Mesothelial cell of epicardium (in vitro differentiated cells): ENCODE results near the gene ADH1B. TPM values are rescaled to one million over a fixed set of nuclear protein-coding genes. Genes with fewer than 3 reads are reported as not detected.
"Not testable (repeated sequence)": the region's sequence is repeated elsewhere in the genome, so short reads cannot be mapped to it uniquely, and the experiment has no call there.

Experiments
- DNase-seq, 2 experiments: peaks; one replicate each; pipeline ENCODE4 v3.0.0; 2021; ENCODE audit warnings: low spot score in 2 of 2; ENCODE audit not compliant: unreplicated experiment in 2 of 2
- H3K27ac Mint-ChIP-seq: 2 replicates; pipeline ENCODE4 v1.8.0; 2021; ENCODE audit warnings: mixed read lengths
- H3K27me3 Mint-ChIP-seq: 2 replicates; pipeline ENCODE4 v1.8.0; 2021; ENCODE audit warnings: low read depth, mixed read lengths
- H3K36me3 Mint-ChIP-seq: 2 replicates; pipeline ENCODE4 v1.8.0; 2021; ENCODE audit warnings: mixed read lengths
- H3K4me1 Mint-ChIP-seq: 2 replicates; pipeline ENCODE4 v1.8.0; 2021; ENCODE audit warnings: mixed read lengths
- H3K4me3 Mint-ChIP-seq: 2 replicates; pipeline ENCODE4 v1.8.0; 2021; ENCODE audit warnings: mild to moderate bottlenecking, moderate library complexity, mixed read lengths
- H3K9me3 Mint-ChIP-seq: 2 replicates; pipeline ENCODE4 v1.8.0; 2021; ENCODE audit warnings: mixed read lengths
- CTCF ChIP-seq: fragments of 200-600 bp; sonication (generic); IDR thresholded peaks from one replicate; pipeline ENCODE4 v1.5.0; 2021; ENCODE audit warnings: antibody characterized with exemption; ENCODE audit not compliant: unreplicated experiment
- total RNA-seq: library from RNA; stranded (reverse); gene quantifications from 3 replicates; pipeline ENCODE4 v1.2.1, GENCODE V29; 2021

The ADH1B gene
- total RNA-seq = 0.14 TPM in 1 of 3 replicates, not detected in the others

GRCh38 chr4:99321241-99322191 lies at the start of gene ADH1B:
ADH1B (minus strand) TSS chr4:99321401; CDS start chr4:99321331, 70 bp downstream.
- H3K4me1 Mint-ChIP-seq = peaks cover 2% of the 10 kb centered on the region
- no peak within 1 kb of the TSS for H3K4me3 Mint-ChIP-seq
- no peak for TF ChIP-seq CTCF
- no peak for DNase-seq
- H3K27me3 Mint-ChIP-seq = no peaks in the 10 kb centered on the region
- peak within 1 kb of the TSS; percentile 33 for H3K27ac Mint-ChIP-seq
- H3K9me3 Mint-ChIP-seq = peaks cover 10% of the 10 kb centered on the region
- H3K36me3 Mint-ChIP-seq = no peaks in the 10 kb centered on the region

DNA sequence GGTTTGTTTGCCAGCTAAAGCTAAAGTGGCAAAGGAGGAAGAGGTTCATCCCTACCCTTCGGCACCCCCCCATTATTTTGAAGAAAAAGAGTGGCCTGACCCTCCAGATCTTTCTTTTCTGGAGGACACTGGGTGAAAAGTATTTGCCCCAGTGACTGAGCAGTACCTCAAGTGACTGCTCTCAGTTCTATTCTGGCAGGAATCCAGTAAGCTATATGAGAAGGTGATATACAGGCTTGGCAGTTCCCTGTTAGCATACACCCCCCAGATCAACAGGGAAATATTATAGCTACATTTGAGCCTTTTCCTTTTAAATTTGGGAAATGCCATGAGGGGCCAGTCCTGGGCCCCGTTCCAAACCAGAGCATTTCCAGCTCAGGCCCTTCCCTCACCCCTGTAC lies 46.6 kb upstream of the ADH1B start:
- H3K4me1 Mint-ChIP-seq, H3K27me3 Mint-ChIP-seq, H3K4me3 Mint-ChIP-seq, H3K36me3 Mint-ChIP-seq, DNase-seq, H3K27ac Mint-ChIP-seq: not testable (repeated sequence)
- peaks cover 39% of the 10 kb centered on the region for H3K9me3 Mint-ChIP-seq

DNA sequence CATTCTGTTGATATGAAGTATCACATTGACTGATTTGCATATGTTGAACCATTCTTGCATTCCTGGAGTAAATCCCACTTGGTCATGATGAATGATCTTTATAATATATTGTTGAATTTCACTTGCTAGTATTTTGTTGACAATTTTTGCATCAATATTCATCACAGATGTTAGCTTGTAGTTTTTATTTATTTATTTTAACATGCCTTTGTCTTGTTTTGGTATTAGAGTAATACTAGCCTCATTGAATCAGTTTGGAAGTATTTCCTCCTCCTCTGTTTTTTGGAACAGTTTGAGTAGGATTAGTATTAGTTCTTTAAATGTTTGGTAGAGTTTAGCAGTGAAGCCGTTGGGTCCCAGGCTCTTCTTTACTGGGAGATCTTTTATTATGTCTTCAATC lies 45.3 kb upstream of the ADH1B start:
- DNase-seq = no peak
- Mint-ChIP-seq H3K36me3 (peaks cover 4% of the 10 kb centered on the region), H3K27ac (no peak overlapping the region), H3K27me3 (no peaks in the 10 kb centered on the region), H3K4me3 (no peak overlapping the region), H3K9me3 (peaks cover 29% of the 10 kb centered on the region), H3K4me1 (peaks cover 10% of the 10 kb centered on the region)
- TF ChIP-seq CTCF = no peak

DNA sequence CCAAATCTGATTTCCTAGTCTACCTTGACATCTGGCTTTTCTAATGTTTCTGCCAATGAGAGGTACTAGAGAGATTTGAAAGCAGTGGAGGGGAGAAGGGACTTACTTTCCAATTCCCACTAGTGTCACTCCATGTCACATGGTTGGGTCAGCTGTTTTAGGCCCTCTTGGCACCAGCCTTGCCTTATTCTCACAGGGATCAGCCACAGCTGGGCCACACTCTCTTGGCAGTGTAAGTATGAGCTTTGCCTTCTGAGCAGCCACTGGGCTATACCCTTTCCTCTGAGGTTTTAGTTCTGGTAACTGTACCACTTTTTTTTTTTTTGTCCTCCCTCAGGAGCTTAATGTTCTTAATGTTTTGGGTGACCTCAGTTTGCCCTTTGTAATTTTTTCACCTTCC lies 41.6 kb upstream of the ADH1B start:
- Mint-ChIP-seq H3K27me3 (no peaks in the 10 kb centered on the region), H3K36me3 (peaks cover 4% of the 10 kb centered on the region), H3K4me1 (peaks cover 12% of the 10 kb centered on the region), H3K9me3 (peaks cover 27% of the 10 kb centered on the region), H3K4me3 (no peak overlapping the region), H3K27ac (no peak overlapping the region)
- no peak for DNase-seq
- no peak for TF ChIP-seq CTCF

GRCh38 chr4:99361899-99362275 lies 40.7 kb upstream of the ADH1B start:
- Mint-ChIP-seq H3K36me3 (peaks cover 4% of the 10 kb centered on the region), H3K4me1 (peaks cover 10% of the 10 kb centered on the region), H3K27ac (no peak overlapping the region), H3K4me3 (no peak overlapping the region), H3K9me3 (peaks cover 26% of the 10 kb centered on the region), H3K27me3 (no peaks in the 10 kb centered on the region)
- TF ChIP-seq CTCF = no peak
- no peak for DNase-seq

DNA sequence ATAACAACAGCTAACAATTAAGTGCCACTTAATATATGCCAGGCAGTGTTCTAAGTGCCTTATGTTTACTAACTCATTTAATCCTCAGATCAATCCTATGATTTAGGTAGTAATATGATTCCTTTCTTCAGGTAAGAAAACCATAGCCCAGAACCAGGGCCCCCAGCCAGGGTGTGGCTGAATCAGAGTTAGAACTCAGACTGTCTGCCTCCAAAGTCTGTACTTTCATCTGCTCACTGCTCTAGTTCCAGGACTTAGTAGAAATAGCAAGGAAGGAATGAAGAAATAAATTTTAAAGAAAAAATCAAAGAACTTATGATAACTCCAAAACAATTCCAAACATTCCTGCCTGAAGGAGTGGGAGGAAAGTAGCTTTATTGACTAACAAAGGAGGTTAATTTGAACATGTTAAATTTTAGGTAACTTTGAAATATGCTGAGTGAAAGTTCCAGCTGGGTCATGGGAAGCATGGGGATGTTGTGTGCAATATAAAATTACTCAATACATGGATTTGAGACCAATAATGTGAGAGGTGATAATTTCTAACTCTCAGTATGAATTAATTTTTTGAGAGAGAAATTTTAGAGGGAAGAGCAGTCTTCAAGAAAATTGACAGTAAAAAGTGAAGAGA lies 40.2 kb upstream of the ADH1B start:
- H3K9me3 Mint-ChIP-seq = peaks cover 26% of the 10 kb centered on the region
- no peak for DNase-seq
- peaks cover 10% of the 10 kb centered on the region for H3K4me1 Mint-ChIP-seq
- H3K27me3 Mint-ChIP-seq = no peaks in the 10 kb centered on the region
- no peak for TF ChIP-seq CTCF
- H3K4me3 Mint-ChIP-seq = no peak overlapping the region
- H3K36me3 Mint-ChIP-seq = peaks cover 4% of the 10 kb centered on the region
- H3K27ac Mint-ChIP-seq = no peak overlapping the region
